ENCODE results near the gene TCAF2.
"Not testable (repeated sequence)": the region's sequence is repeated elsewhere in the genome, so short reads cannot be mapped to it uniquely, and the experiment has no call there.

TCAF2 gene

GRCh38 chr7:143633013-143633618, 12.3 kb downstream of the TCAF2 start:
- not testable (repeated sequence) for H3K9me3 Mint-ChIP-seq; DNase-seq (ENCODE audit: low spot score in 2 of 2); H3K4me3 Mint-ChIP-seq; H3K36me3 Mint-ChIP-seq (ENCODE audit: insufficient read depth); H3K4me1 Mint-ChIP-seq; H3K27me3 Mint-ChIP-seq; H3K27ac Mint-ChIP-seq (ENCODE audit: low read depth); ATAC-seq (replicated peaks; ENCODE audit: extremely low read depth, poor library complexity, severe bottlenecking)

DNA sequence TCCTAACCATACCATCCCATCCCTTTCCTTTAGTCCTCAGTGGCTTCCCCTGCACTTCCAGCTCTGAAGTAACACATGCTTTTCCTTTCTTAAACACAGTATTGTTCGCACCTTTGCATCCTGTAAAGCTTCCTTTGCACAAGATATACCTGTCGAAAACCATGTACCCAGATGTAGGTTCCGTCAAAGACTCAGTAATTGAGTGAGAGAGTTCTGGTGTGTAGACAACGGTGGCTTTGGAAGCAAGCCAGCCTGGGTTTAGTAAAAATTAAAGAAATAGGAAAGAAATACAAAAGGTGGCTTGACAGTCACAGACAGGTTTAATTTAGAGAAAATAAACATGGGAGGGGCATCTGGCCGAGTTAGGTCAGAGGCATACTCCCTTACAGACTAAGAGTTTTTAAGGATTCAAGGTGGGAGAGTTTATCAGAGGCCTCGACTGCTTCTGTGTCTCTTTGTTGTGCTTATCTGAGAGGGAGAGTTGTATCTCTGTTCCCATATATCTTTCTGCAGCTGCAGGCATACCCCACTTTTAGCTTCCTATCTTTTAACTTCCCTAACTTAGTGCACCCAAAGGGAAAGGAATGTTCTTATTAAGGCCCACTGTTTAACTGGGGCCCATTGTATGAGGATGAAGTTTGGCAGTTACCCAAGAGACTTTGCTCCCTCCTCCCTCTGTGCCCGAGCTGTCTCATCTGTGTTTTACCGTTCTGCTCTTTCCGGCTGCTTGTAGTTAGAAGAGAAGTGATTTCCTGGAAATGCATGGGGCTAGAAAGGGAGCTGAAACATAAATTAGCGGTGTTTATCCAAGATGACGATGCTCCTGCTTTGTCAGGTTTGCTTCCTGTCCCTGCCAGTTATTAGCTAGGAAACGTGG, 14.8 kb downstream of the TCAF2 start:
- H3K27me3 Mint-ChIP-seq; DNase-seq (ENCODE audit: low spot score in 2 of 2); H3K4me1 Mint-ChIP-seq; H3K4me3 Mint-ChIP-seq; H3K9me3 Mint-ChIP-seq; H3K36me3 Mint-ChIP-seq (ENCODE audit: insufficient read depth); H3K27ac Mint-ChIP-seq (ENCODE audit: low read depth): not testable (repeated sequence)
- peak; percentile 75 for ATAC-seq (replicated peaks; ENCODE audit: extremely low read depth, poor library complexity, severe bottlenecking)

DNA sequence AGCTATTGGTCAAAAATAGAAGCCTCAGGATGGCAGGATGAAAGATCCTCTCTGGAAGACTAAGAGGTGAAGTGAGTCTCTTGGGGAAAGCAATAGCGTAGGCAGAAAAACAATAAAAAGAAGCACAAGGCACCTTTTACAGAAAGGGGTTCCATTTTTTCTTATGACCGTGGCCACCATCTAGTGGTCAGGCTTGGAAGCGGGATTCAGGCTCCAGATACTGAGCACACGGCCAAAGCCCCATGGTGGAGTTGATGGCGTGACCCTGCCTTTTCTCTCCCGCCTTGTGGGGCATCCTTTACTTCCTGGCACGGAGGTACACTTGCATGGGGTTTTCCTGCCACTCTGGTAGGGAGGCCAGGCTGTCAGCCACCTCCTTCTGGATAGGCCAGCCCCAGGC, 18.6 kb downstream of the TCAF2 start:
- ATAC-seq (replicated peaks; ENCODE audit: extremely low read depth, poor library complexity, severe bottlenecking); H3K4me3 Mint-ChIP-seq; H3K9me3 Mint-ChIP-seq; H3K27me3 Mint-ChIP-seq; DNase-seq (ENCODE audit: low spot score in 2 of 2); H3K27ac Mint-ChIP-seq (ENCODE audit: low read depth); H3K4me1 Mint-ChIP-seq; H3K36me3 Mint-ChIP-seq (ENCODE audit: insufficient read depth): not testable (repeated sequence)

DNA sequence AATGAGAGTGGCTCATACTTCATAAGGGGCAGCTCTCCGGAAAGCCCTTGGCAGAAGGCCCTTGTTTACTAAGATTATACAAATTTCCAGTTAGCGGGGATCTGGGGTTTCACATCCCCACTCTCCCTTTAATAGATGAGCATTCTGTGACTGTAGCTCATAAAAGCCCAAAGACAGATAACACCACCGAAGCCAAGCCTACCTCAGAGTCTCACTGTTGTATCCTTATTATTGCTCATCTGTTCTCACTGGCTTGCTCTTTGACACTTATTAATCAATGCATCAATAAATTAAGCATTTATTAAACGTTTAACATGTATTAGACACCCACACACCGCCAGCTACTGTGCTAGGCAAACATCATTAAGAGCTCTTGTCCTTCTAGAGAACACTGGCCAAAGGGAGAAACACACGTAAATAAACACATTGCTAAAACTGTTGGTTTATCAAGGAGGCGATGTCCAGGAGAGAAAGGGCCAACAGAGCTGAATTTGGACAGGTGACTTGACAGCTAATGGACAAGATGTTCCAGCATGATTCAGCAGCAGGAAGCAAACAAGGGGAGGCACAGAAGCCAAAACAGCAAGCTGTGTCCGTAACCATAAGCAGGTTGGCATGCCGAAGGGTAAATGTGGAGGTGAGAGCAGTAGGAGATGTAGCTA, 19.9 kb downstream of the TCAF2 start:
- H3K4me3 Mint-ChIP-seq; H3K36me3 Mint-ChIP-seq (ENCODE audit: insufficient read depth); ATAC-seq (replicated peaks; ENCODE audit: extremely low read depth, poor library complexity, severe bottlenecking); H3K4me1 Mint-ChIP-seq; H3K9me3 Mint-ChIP-seq; H3K27me3 Mint-ChIP-seq; H3K27ac Mint-ChIP-seq (ENCODE audit: low read depth); DNase-seq (ENCODE audit: low spot score in 2 of 2): not testable (repeated sequence)

DNA sequence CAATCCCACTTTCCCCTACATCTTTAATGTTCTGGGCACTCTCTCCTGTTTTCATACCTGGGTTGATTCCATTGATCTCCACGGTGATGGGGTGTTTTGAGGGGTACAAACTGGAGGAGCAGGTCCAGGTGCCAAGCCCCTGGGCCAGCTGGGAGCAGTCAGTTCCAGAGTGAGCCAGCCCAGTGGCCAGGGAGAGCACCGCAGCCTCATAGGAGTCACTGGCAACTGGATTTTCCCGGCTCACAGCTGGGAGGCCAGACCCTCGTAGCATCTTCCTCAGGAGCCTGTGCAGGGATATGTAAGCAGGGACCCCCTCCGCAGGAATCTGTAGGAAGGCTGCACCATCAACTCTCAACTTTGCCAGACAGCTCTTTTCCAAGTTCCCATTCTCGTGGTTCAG, 25.8 kb downstream of the TCAF2 start:
- H3K4me1 Mint-ChIP-seq; H3K27me3 Mint-ChIP-seq; DNase-seq (ENCODE audit: low spot score in 2 of 2); H3K27ac Mint-ChIP-seq (ENCODE audit: low read depth); ATAC-seq (replicated peaks; ENCODE audit: extremely low read depth, poor library complexity, severe bottlenecking); H3K36me3 Mint-ChIP-seq (ENCODE audit: insufficient read depth); H3K4me3 Mint-ChIP-seq; H3K9me3 Mint-ChIP-seq: not testable (repeated sequence)

DNA sequence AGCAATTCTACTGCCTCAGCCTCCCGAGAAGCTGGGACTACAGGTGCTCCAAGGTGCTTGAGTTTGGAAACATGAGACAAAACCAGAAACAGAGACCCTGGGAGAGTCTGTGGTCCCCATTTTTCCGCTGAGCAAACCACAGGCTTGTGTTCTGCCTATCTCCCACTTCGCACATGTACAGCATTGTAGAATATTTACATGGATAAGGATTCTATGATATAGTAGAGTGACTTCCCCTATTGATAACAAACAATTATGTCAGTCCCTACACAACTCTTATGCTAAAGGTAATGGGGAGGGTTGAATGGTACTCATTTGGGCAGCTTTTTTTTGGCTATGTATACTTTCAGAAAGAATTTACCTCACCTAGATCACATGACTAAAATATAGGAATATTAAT, 29.1 kb downstream of the TCAF2 start:
- not testable (repeated sequence) for H3K36me3 Mint-ChIP-seq (ENCODE audit: insufficient read depth)

DNA sequence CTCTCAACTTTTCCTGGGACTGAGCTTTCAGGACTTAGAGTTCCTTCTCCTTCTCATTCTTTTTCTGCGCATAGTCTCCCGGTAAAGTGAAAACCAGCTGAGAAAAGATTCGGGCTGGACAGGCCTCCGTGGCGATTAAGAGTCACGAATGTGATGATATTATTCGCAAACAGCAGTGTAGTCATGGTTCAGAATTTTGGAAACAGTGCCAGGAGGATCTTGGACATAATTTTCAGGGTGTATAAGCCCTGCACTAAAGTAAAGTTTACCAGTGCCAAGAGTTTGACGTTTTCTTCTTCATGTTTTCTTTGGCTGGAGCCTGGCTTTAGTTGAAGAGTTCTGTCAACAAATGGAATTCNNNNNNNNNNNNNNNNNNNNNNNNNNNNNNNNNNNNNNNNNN, 29.7 kb downstream of the TCAF2 start:
- ATAC-seq (replicated peaks; ENCODE audit: extremely low read depth, poor library complexity, severe bottlenecking); DNase-seq (ENCODE audit: low spot score in 2 of 2); H3K4me1 Mint-ChIP-seq; H3K4me3 Mint-ChIP-seq; H3K27ac Mint-ChIP-seq (ENCODE audit: low read depth); H3K36me3 Mint-ChIP-seq (ENCODE audit: insufficient read depth); H3K27me3 Mint-ChIP-seq; H3K9me3 Mint-ChIP-seq: not testable (repeated sequence)

More for the DNA sequence above, 29.1 kb downstream of the TCAF2 start:
- not testable (repeated sequence) for H3K4me3 Mint-ChIP-seq; H3K27me3 Mint-ChIP-seq; H3K27ac Mint-ChIP-seq (ENCODE audit: low read depth); H3K9me3 Mint-ChIP-seq; ATAC-seq (replicated peaks; ENCODE audit: extremely low read depth, poor library complexity, severe bottlenecking); DNase-seq (ENCODE audit: low spot score in 2 of 2); H3K4me1 Mint-ChIP-seq
